ENCODE results near the gene ARHGAP15. TPM values are rescaled to one million over a fixed set of nuclear protein-coding genes. Genes with fewer than 3 reads are reported as not detected.

The ARHGAP15 gene
- total and polyA plus RNA-seq, 2 donors from 2014 or later, result 5.7 to 23.1 TPM

GRCh38 chr2:143668234-143668633 is 539.0 kb downstream of the ARHGAP15 start:
- no peak for TF ChIP-seq CTCF (IDR thresholded peaks at IDR 0.05; ENCODE audit: borderline replicate concordance, extremely low read depth, insufficient read depth)
- intact Hi-C loops (cut with DNase I), result no loop called here
- Histone ChIP-seq H3K27ac (ENCODE audit: low read depth in 2 of 2, low read length in 2 of 2) (no peak overlapping the region), H3K4me1 (ENCODE audit: control insufficient read depth in 2 of 3, insufficient read depth in 2 of 3, low read depth in 1 of 3, low read length in 3 of 3) (no peaks in the 10 kb centered on the region), H3K4me3 (ENCODE audit: low read length in 3 of 3) (no peak overlapping the region), H3K9me3 (ENCODE audit: control insufficient read depth in 2 of 3, insufficient read depth in 1 of 3, low read length in 3 of 3) (no peaks in the 10 kb centered on the region), H3K9ac (ENCODE audit: low read length in 3 of 3) (no peak overlapping the region), H3K27me3 (ENCODE audit: control insufficient read depth, insufficient read depth, low read length) (no peaks in the 10 kb centered on the region), H3K36me3 (ENCODE audit: control insufficient read depth in 2 of 3, insufficient read depth in 3 of 3, low read length in 3 of 3) (no peaks in the 10 kb centered on the region)
- DNase-seq (no peak), FAIRE-seq (no peak)

DNA sequence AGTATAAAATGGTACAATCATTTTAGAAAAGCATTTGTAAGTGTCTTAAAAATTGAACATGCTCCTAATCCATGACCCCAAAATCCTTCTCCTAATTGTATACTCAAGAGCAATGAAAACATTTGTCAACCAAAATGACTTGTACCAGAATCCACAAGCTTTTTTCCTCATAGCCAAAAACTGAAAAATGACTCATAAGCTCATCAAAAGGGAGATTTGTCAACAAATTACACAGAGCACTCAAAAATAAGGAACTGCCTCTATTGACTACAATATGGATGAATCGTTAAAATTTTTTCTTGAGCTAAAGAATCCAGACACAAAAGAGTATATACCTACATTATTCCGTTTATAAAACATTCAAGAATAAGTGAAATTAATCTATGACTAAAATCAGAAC is 544.8 kb downstream of the ARHGAP15 start:
- Histone ChIP-seq H3K36me3 (ENCODE audit: control insufficient read depth in 2 of 3, insufficient read depth in 3 of 3, low read length in 3 of 3) (no peaks in the 10 kb centered on the region), H3K27me3 (ENCODE audit: control insufficient read depth, insufficient read depth, low read length) (no peaks in the 10 kb centered on the region), H3K4me3 (ENCODE audit: low read length in 3 of 3) (no peak overlapping the region), H3K27ac (ENCODE audit: low read depth in 2 of 2, low read length in 2 of 2) (no peak overlapping the region), H3K4me1 (ENCODE audit: control insufficient read depth in 2 of 3, insufficient read depth in 2 of 3, low read depth in 1 of 3, low read length in 3 of 3) (no peaks in the 10 kb centered on the region), H3K9me3 (ENCODE audit: control insufficient read depth in 2 of 3, insufficient read depth in 1 of 3, low read length in 3 of 3) (no peaks in the 10 kb centered on the region), H3K9ac (ENCODE audit: low read length in 3 of 3) (no peak overlapping the region)
- FAIRE-seq (no peak), DNase-seq (no peak)
- TF ChIP-seq CTCF (IDR thresholded peaks at IDR 0.05; ENCODE audit: borderline replicate concordance, extremely low read depth, insufficient read depth), result no peak
- intact Hi-C loops (cut with DNase I), result no loop called here

DNA sequence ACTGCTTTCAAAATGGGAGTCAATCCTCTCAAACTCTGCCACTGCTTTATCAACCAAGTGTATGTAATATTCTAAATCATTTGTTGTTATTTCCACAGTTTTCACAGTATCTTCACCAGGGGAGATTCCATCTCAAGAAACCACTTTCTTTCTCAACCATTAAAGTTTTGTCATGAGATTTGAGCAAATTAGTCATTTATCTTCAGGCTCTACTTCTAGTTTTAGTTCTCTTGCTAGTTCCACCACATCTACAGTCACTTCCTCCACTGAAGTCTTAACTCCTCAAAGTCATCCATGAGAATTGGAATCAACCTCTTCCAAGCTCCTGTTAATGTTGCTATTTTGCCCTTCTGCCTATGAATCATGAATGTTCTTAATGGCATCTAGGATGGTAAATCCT is 545.8 kb downstream of the ARHGAP15 start:
- no peak overlapping the region for H3K4me3 ChIP-seq (ENCODE audit: low read length in 3 of 3)
- H3K27ac ChIP-seq (ENCODE audit: low read depth in 2 of 2, low read length in 2 of 2), result no peak overlapping the region
- DNase-seq (no peak), FAIRE-seq (no peak)
- TF ChIP-seq CTCF (IDR thresholded peaks at IDR 0.05; ENCODE audit: borderline replicate concordance, extremely low read depth, insufficient read depth), result no peak
- H3K4me1 ChIP-seq (ENCODE audit: control insufficient read depth in 2 of 3, insufficient read depth in 2 of 3, low read depth in 1 of 3, low read length in 3 of 3), result no peaks in the 10 kb centered on the region
- intact Hi-C loops (cut with DNase I), result no loop called here
- H3K36me3 ChIP-seq (ENCODE audit: control insufficient read depth in 2 of 3, insufficient read depth in 3 of 3, low read length in 3 of 3), result no peaks in the 10 kb centered on the region
- H3K9me3 ChIP-seq (ENCODE audit: control insufficient read depth in 2 of 3, insufficient read depth in 1 of 3, low read length in 3 of 3), result no peaks in the 10 kb centered on the region
- no peaks in the 10 kb centered on the region for H3K27me3 ChIP-seq (ENCODE audit: control insufficient read depth, insufficient read depth, low read length)
- no peak overlapping the region for H3K9ac ChIP-seq (ENCODE audit: low read length in 3 of 3)

GRCh38 chr2:143679617-143680016 is 550.4 kb downstream of the ARHGAP15 start:
- H3K27ac ChIP-seq (ENCODE audit: low read depth in 2 of 2, low read length in 2 of 2), result no peak overlapping the region
- H3K36me3 ChIP-seq (ENCODE audit: control insufficient read depth in 2 of 3, insufficient read depth in 3 of 3, low read length in 3 of 3), result no peaks in the 10 kb centered on the region
- FAIRE-seq (no peak), DNase-seq (no peak)
- intact Hi-C loops (cut with DNase I), result no loop called here
- no peak overlapping the region for H3K9ac ChIP-seq (ENCODE audit: low read length in 3 of 3)
- no peaks in the 10 kb centered on the region for H3K4me1 ChIP-seq (ENCODE audit: control insufficient read depth in 2 of 3, insufficient read depth in 2 of 3, low read depth in 1 of 3, low read length in 3 of 3)
- no peak overlapping the region for H3K4me3 ChIP-seq (ENCODE audit: low read length in 3 of 3)
- no peaks in the 10 kb centered on the region for H3K9me3 ChIP-seq (ENCODE audit: control insufficient read depth in 2 of 3, insufficient read depth in 1 of 3, low read length in 3 of 3)
- no peaks in the 10 kb centered on the region for H3K27me3 ChIP-seq (ENCODE audit: control insufficient read depth, insufficient read depth, low read length)
- no peak for TF ChIP-seq CTCF (IDR thresholded peaks at IDR 0.05; ENCODE audit: borderline replicate concordance, extremely low read depth, insufficient read depth)

Measured in kidney (tissue), 14 donors.